ENCODE data around the gene PPP6R3. TPM values are rescaled to one million over a fixed set of nuclear protein-coding genes. Genes with fewer than 3 reads are reported as not detected.
A peak's percentile ranks its signal among the peaks of the same experiment; 100 is the strongest.

The PPP6R3 gene
- polyA plus RNA-seq, 3 donors from 2014 or later: 18.2 to 48.4 (median 29.8) TPM

GRCh38 chr11:68582416-68583040, 122.0 kb downstream of the PPP6R3 start:
- Mint-ChIP-seq H3K4me1 (peaks cover 6 to 57% of the 10 kb centered on the region in 2 donors), H3K4me3 (no peak overlapping the region), H3K9me3 (no peaks in the 10 kb centered on the region), H3K27ac (peak overlapping the region in 5 of 6 donors; percentile 6 to 34 (median 25)), H3K27me3 (ENCODE audit: low read depth in 3 of 3) (no peaks in the 10 kb centered on the region), H3K36me3 (peaks cover 4 to 29% (median 7%) of the 10 kb centered on the region in 3 donors)
- no peak for DNase-seq

GRCh38 chr11:68583041-68583446, 122.5 kb downstream of the PPP6R3 start:
- no peak overlapping the region for H3K4me3 Mint-ChIP-seq
- peak overlapping the region in 2 of 6 donors; percentile 26 to 38 for H3K27ac Mint-ChIP-seq
- H3K36me3 Mint-ChIP-seq: peaks cover 4 to 26% (median 7%) of the 10 kb centered on the region in 3 donors
- peaks cover 6 to 55% of the 10 kb centered on the region in 2 donors for H3K4me1 Mint-ChIP-seq
- DNase-seq: no peak
- peaks cover 0 to 1% (median 0%) of the 10 kb centered on the region in 3 donors for H3K27me3 Mint-ChIP-seq (ENCODE audit: low read depth in 3 of 3)
- no peaks in the 10 kb centered on the region for H3K9me3 Mint-ChIP-seq

DNA sequence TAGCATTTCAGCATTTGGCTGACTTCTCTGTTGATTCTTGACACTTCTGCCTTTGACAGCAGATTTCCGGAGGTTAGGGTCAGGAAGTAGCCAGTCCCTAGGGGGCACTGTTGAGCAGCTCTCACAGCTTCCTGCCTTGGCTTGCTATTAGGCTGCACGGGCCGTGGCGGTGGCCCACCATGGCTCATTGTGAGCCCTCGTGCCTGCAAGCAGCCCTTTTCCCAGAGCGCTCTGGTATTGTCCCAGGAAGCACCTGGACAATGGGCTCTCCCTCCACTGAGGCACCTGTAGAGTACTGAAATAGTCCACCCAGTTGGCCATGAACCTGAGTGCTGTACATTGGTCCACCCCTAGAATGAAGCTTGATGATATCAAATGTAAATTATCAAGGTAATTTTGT, 123.5 kb downstream of the PPP6R3 start:
- Mint-ChIP-seq H3K27ac (peak overlapping the region in 1 of 6 donors; percentile 7), H3K4me3 (no peak overlapping the region), H3K27me3 (ENCODE audit: low read depth in 3 of 3) (peaks cover 0 to 1% (median 0%) of the 10 kb centered on the region in 3 donors), H3K36me3 (peaks cover 4 to 22% (median 7%) of the 10 kb centered on the region in 3 donors), H3K4me1 (peaks cover 6 to 55% of the 10 kb centered on the region in 2 donors), H3K9me3 (no peaks in the 10 kb centered on the region)
- DNase-seq: peak; percentile 16 to 34 (median 29)

- H3K27me3 Mint-ChIP-seq (ENCODE audit: low read depth in 3 of 3): peaks cover 0 to 3% (median 0%) of the 10 kb centered on the region in 3 donors
- H3K4me3 Mint-ChIP-seq: no peak overlapping the region
- no peaks in the 10 kb centered on the region for H3K9me3 Mint-ChIP-seq
- H3K36me3 Mint-ChIP-seq: peaks cover 0 to 22% (median 1%) of the 10 kb centered on the region in 3 donors
- H3K4me1 Mint-ChIP-seq: peaks cover 5 to 50% of the 10 kb centered on the region in 2 donors
- DNase-seq: no peak
- H3K27ac Mint-ChIP-seq: peak overlapping the region in 1 of 6 donors; percentile 57
Observed at GRCh38 chr11:68584991-68585524, 124.5 kb downstream of the PPP6R3 start.

DNA sequence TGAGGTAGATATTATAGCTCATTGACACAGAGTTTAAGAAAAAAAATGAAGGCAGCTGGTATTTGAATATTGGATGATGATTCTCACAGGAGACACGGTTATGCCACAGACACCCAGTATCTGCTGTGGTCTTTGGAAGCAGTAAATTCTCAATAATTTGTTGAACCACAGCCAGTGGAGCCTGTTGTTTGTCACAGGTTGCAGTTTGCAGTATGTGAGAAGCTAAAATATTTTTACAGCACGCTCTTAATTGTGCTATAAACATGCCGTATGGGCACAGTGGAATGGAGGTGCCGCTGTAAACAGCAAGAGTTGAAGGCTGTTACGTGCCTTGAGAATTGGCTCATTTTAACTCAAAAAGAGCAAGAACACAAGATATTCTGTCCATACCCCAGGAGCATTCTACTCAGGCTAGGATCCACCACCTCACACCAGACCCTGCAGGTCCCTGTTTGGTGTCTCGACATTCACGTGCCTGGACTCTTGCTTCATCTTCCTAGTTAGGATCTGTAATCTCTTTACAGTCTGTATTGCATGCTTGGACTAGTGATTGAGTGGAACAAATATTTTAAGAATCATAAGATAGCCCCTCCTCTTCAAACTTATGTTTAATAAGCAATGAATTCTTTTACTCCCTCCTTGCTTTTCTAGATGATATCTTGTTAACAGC, 129.1 kb downstream of the PPP6R3 start:
- DNase-seq: no peak
- Mint-ChIP-seq H3K4me3 (no peak overlapping the region), H3K27ac (peak overlapping the region in 2 of 6 donors; percentile 2 to 18), H3K9me3 (no peaks in the 10 kb centered on the region), H3K36me3 (peaks cover 12 to 44% (median 21%) of the 10 kb centered on the region in 3 donors), H3K27me3 (ENCODE audit: low read depth in 3 of 3) (peaks cover 0 to 12% (median 0%) of the 10 kb centered on the region in 3 donors), H3K4me1 (peaks cover 0 to 7% of the 10 kb centered on the region in 2 donors)

DNA sequence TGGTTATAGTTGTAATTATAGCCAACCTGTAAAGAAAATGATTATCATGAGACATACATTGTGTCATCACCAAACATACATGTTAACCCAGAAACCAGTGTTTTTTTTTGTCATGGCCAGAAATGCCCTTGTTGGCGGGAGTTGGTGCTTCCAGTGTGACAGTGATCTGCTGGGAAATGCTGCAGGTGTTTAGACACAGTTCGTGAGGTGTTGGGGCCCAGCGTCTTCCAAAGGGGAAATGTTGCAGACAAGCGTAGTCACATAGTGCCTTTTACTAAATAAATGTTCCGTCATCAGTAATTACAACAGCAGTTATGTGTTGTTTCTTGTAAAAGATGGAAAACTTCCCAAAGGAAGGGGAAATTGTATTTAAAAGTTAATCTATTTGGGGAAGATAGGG, 131.2 kb downstream of the PPP6R3 start:
- Mint-ChIP-seq H3K27ac (no peak overlapping the region), H3K36me3 (peaks cover 18 to 55% (median 32%) of the 10 kb centered on the region in 3 donors), H3K9me3 (no peaks in the 10 kb centered on the region), H3K4me3 (no peak overlapping the region), H3K27me3 (ENCODE audit: low read depth in 3 of 3) (peaks cover 0 to 13% (median 0%) of the 10 kb centered on the region in 3 donors), H3K4me1 (peaks cover 0 to 6% of the 10 kb centered on the region in 2 donors)
- DNase-seq: no peak

- no peak for DNase-seq
- H3K36me3 Mint-ChIP-seq: peaks cover 27 to 70% (median 38%) of the 10 kb centered on the region in 3 donors
- H3K4me1 Mint-ChIP-seq: peaks cover 3 to 18% of the 10 kb centered on the region in 2 donors
- H3K27me3 Mint-ChIP-seq (ENCODE audit: low read depth in 3 of 3): peaks cover 0 to 15% (median 0%) of the 10 kb centered on the region in 3 donors
- no peaks in the 10 kb centered on the region for H3K9me3 Mint-ChIP-seq
- no peak overlapping the region for H3K4me3 Mint-ChIP-seq
- H3K27ac Mint-ChIP-seq: peak overlapping the region in 5 of 6 donors; percentile 44 to 73 (median 61)
Observed at GRCh38 chr11:68593441-68593840, 132.9 kb downstream of the PPP6R3 start.

GRCh38 chr11:68594123-68594522, 133.6 kb downstream of the PPP6R3 start:
- peaks cover 3 to 24% of the 10 kb centered on the region in 2 donors for H3K4me1 Mint-ChIP-seq
- H3K27me3 Mint-ChIP-seq (ENCODE audit: low read depth in 3 of 3): peaks cover 0 to 15% (median 0%) of the 10 kb centered on the region in 3 donors
- peaks cover 27 to 76% (median 45%) of the 10 kb centered on the region in 3 donors for H3K36me3 Mint-ChIP-seq
- H3K27ac Mint-ChIP-seq: peak overlapping the region in 5 of 6 donors; percentile 24 to 73 (median 69)
- no peak for DNase-seq
- peaks cover 0 to under 1% (median 0%) of the 10 kb centered on the region in 6 donors for H3K9me3 Mint-ChIP-seq
- H3K4me3 Mint-ChIP-seq: no peak overlapping the region

- H3K4me3 Mint-ChIP-seq: no peak overlapping the region
- no peak for DNase-seq
- H3K27ac Mint-ChIP-seq: peak overlapping the region in 5 of 6 donors; percentile 28 to 80 (median 53)
- H3K36me3 Mint-ChIP-seq: peaks cover 23 to 68% (median 52%) of the 10 kb centered on the region in 3 donors
- peaks cover 0 to 2% (median 0%) of the 10 kb centered on the region in 6 donors for H3K9me3 Mint-ChIP-seq
- H3K4me1 Mint-ChIP-seq: peaks cover 3 to 24% of the 10 kb centered on the region in 2 donors
- H3K27me3 Mint-ChIP-seq (ENCODE audit: low read depth in 3 of 3): peaks cover 0 to 17% (median 0%) of the 10 kb centered on the region in 3 donors
Observed at GRCh38 chr11:68596231-68596630, 135.7 kb downstream of the PPP6R3 start.

GRCh38 chr11:68598816-68599653, 138.5 kb downstream of the PPP6R3 start:
- Mint-ChIP-seq H3K4me1 (peaks cover 3 to 24% of the 10 kb centered on the region in 2 donors), H3K36me3 (peaks cover 31 to 63% (median 55%) of the 10 kb centered on the region in 3 donors), H3K4me3 (no peak overlapping the region), H3K27ac (peak overlapping the region in 4 of 6 donors; percentile 3 to 76 (median 34)), H3K27me3 (ENCODE audit: low read depth in 3 of 3) (peaks cover 0 to 13% (median 0%) of the 10 kb centered on the region in 3 donors), H3K9me3 (peaks cover 0 to 2% (median 0%) of the 10 kb centered on the region in 6 donors)
- DNase-seq: no peak

- Mint-ChIP-seq H3K9me3 (peaks cover 0 to 2% (median 0%) of the 10 kb centered on the region in 6 donors), H3K36me3 (peaks cover 46 to 72% (median 64%) of the 10 kb centered on the region in 3 donors), H3K27me3 (ENCODE audit: low read depth in 3 of 3) (peaks cover 0 to 11% (median 0%) of the 10 kb centered on the region in 3 donors), H3K27ac (no peak overlapping the region), H3K4me1 (peaks cover 3 to 18% of the 10 kb centered on the region in 2 donors), H3K4me3 (no peak overlapping the region)
- DNase-seq: no peak
Observed at GRCh38 chr11:68601147-68601546, 140.6 kb downstream of the PPP6R3 start.

GRCh38 chr11:68609761-68610160, 149.2 kb downstream of the PPP6R3 start:
- H3K27me3 Mint-ChIP-seq (ENCODE audit: low read depth in 3 of 3): peaks cover 1 to 12% (median 3%) of the 10 kb centered on the region in 3 donors
- no peaks in the 10 kb centered on the region for H3K9me3 Mint-ChIP-seq
- H3K36me3 Mint-ChIP-seq: peaks cover 32 to 64% (median 46%) of the 10 kb centered on the region in 3 donors
- no peaks in the 10 kb centered on the region for H3K4me1 Mint-ChIP-seq
- no peak for DNase-seq
- no peak overlapping the region for H3K4me3 Mint-ChIP-seq
- H3K27ac Mint-ChIP-seq: peak overlapping the region in 1 of 6 donors; percentile 50
